ENCODE measurements around the gene SLC30A5.
"Not testable (repeated sequence)": the region's sequence is repeated elsewhere in the genome, so short reads cannot be mapped to it uniquely, and the experiment has no call there.

Gene SLC30A5

DNA sequence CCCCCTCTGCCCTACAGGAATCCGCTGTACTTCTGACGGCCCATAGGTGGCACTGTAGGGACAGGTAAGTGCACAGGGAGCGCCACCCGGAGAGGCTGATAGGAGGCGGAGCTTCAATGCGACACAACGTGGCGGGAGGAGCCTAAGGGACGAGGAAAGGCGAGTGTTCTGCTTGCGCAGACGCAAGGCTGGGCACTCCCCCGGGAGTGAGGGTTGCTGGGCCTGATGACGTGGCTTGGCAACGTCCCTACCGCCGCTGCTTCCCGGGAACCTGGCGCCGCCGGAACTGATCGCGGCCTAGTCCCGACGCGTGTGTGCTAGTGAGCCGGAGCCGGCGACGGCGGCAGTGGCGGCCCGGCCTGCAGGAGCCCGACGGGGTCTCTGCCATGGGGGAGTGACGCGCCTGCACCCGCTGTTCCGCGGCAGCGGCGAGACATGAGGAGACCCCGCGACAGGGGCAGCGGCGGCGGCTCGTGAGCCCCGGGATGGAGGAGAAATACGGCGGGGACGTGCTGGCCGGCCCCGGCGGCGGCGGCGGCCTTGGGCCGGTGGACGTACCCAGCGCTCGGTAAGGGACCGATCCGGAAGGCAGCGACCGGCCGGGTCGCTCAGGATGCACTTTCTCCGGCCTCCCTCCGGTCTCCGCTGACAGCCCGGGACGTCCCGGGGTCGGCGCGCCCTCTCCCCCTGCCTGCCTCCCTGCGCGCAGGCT, at the start of gene SLC30A5:
SLC30A5 (plus strand) TSS at position 244 of the 712 bp plus-strand sequence; CDS start at position 486, 242 bp downstream.
- Mint-ChIP-seq H3K4me1 (peaks cover 31% of the 10 kb centered on the region), H3K36me3 (peaks cover 17% of the 10 kb centered on the region)

DNA sequence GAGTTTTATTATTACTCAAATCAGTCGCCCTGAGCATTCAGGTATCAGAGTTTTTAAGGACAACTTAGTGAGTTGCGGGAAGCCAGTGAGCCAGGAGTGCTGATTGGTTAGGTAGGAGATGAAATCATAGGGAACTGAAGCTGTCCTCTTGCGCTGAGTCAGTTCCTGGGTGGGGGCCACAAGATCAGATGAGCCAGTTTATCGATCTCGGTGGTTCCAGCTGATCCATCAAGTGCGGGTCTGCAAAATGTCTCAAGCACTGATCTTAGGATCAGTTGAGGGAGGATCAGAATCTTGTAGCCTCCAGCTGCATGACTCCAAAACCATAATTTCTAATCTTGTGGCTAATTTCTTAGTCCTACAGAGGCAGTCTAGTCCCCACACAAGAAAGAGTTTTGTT, 48.6 kb upstream of the SLC30A5 start:
- H3K4me3 Mint-ChIP-seq, H3K4me1 Mint-ChIP-seq, H3K9me3 Mint-ChIP-seq: not testable (repeated sequence)

More for the DNA sequence above, at the start of gene SLC30A5:
- Mint-ChIP-seq H3K4me3 (peak within 1 kb of the TSS; percentile 88), H3K27me3 (no peaks in the 10 kb centered on the region), H3K9me3 (no peaks in the 10 kb centered on the region), H3K27ac (peak within 1 kb of the TSS; percentile 88)
- peak; percentile 100 for ATAC-seq

DNA sequence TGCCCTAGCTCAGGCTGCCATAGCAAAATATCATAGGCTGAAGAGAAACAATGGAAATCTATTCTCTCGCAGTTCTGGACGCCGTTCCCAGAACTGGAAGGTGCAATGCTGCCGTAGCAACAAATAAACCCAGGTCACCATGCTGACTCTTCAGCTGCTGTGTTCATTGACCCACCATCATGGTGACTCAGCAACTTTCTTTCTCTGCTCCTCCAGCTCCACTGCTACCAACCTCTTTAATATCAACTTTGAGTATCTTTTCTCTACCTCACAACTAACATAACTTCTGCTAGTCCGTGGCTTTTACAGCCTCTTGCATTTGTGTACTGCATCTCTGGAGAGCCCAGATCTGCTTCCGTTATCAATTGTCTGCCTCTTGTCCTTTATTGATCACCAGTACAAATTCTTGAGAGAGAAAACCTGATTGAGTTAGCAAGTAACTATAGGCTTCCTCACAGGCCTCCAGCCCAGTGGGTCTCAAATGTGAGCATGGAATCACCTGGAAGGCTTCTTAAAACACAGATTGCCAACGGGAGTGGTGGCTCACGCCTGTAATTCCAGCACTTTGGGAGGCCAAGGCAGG, 47.3 kb upstream of the SLC30A5 start:
- no peak overlapping the region for H3K4me3 Mint-ChIP-seq
- H3K27me3 Mint-ChIP-seq, result no peaks in the 10 kb centered on the region
- no peaks in the 10 kb centered on the region for H3K36me3 Mint-ChIP-seq
- ATAC-seq, result no peak
- H3K9me3 Mint-ChIP-seq, result no peaks in the 10 kb centered on the region
- peaks cover 7% of the 10 kb centered on the region for H3K4me1 Mint-ChIP-seq
- no peak overlapping the region for H3K27ac Mint-ChIP-seq

More for the DNA sequence above, 48.6 kb upstream of the SLC30A5 start:
- not testable (repeated sequence) for H3K27me3 Mint-ChIP-seq, H3K36me3 Mint-ChIP-seq, H3K27ac Mint-ChIP-seq, ATAC-seq

DNA sequence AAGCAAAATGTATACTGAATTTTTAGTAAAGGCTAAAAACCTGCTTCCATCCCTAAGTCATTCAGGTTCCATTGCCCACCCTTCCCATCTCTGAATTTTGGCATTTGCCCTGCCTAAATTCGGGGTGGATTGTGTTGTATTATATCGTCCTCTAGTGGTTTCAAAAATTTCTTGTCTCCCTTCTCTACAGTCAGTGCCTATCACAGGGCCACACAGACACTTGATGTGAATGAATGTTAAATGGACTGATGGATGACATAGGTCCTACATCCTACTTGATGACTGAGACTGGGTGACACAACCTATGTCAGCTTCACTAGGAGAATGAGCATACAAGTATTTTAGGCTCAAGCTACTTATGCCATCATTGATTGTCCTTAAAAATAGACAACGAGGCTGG, 45.6 kb upstream of the SLC30A5 start:
- Mint-ChIP-seq H3K36me3 (no peaks in the 10 kb centered on the region), H3K4me3 (no peak overlapping the region), H3K27me3 (no peaks in the 10 kb centered on the region), H3K27ac (no peak overlapping the region), H3K9me3 (no peaks in the 10 kb centered on the region), H3K4me1 (peaks cover 5% of the 10 kb centered on the region)
- ATAC-seq, result no peak

DNA sequence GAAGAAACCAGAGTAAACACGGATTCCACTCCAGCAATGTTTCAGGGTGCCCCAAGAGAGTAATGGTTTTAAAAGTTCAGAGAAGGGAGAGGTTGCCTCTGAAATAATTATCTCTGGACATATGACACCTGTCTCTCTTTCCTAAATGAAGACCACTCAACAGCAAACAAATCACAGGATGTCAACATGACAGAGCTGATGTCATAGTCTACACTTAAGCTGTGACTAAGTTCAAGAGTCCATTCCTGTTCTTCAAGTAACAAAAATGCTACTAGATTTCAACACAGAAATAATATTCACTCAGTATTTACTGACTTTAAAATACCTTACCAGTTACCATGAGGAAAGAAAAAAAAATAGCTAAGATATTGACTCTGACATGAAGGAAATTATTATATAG, 44.7 kb upstream of the SLC30A5 start:
- no peak overlapping the region for H3K4me3 Mint-ChIP-seq
- no peaks in the 10 kb centered on the region for H3K27me3 Mint-ChIP-seq
- H3K9me3 Mint-ChIP-seq, result no peaks in the 10 kb centered on the region
- no peaks in the 10 kb centered on the region for H3K4me1 Mint-ChIP-seq
- ATAC-seq, result no peak
- no peak overlapping the region for H3K27ac Mint-ChIP-seq
- H3K36me3 Mint-ChIP-seq, result no peaks in the 10 kb centered on the region

DNA sequence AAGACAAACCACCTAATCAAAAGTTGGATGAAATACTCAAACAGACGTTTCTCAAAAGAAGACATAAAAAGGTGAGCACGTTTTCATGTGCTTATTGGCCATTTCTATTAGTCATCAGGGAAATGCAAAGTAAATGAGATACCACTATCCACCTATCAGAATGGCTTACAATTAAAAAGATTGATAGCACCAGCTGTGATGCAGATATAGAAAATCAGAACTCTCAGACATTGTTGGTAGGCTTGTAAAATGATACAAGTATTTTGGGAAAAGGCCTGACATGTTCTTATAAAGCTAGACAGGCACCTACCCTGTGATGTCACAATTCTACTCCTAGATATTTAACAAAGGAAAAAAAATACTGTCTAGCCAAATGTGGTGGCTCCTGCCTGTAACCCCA, 44.0 kb upstream of the SLC30A5 start:
- Mint-ChIP-seq H3K9me3 (no peaks in the 10 kb centered on the region), H3K27ac (no peak overlapping the region), H3K4me1 (no peaks in the 10 kb centered on the region), H3K36me3 (no peaks in the 10 kb centered on the region), H3K4me3 (no peak overlapping the region), H3K27me3 (no peaks in the 10 kb centered on the region)
- no peak for ATAC-seq

DNA sequence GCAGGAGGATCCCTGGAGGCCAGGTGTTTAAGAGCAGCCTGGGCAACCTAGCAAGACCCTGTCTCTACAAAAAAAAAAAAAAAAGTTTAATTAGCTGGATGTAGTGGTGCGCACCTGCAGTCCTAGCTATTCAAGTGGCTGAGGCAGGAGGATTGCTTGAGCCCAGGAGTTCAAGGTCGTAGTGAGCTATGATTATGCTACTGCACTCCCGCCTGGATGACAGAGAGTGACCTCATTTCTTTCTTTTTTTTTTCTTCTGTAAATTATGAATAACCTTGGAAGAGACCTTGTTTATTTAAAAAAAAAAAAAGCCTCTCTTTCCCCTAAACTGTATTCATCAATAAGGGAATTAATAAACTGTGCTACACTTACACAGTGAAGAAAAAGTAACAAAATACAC, 43.6 kb upstream of the SLC30A5 start:
- H3K36me3 Mint-ChIP-seq, result no peaks in the 10 kb centered on the region
- H3K4me3 Mint-ChIP-seq, result no peak overlapping the region
- H3K4me1 Mint-ChIP-seq, result no peaks in the 10 kb centered on the region
- H3K9me3 Mint-ChIP-seq, result no peaks in the 10 kb centered on the region
- H3K27me3 Mint-ChIP-seq, result no peaks in the 10 kb centered on the region
- no peak for ATAC-seq
- H3K27ac Mint-ChIP-seq, result no peak overlapping the region

DNA sequence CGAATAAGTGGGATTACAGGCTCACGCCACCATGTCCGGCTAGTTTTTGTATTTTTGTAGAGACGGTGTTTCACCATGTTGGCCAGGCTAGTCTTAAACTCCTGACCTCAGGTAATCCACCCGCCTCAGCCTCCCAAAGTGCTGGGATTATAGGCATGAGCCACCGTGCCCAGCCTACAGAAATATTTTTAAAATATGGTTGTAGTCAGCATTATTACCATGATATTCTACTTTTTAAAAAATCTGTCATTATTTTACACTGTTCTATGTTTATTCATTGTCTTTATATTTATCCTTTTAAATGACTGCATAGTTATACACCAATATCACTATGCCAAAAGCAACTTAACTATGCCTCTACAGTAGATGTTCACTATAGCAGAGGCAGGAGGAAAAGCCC, 41.6 kb upstream of the SLC30A5 start:
- no peaks in the 10 kb centered on the region for H3K36me3 Mint-ChIP-seq
- H3K27ac Mint-ChIP-seq, result no peak overlapping the region
- no peaks in the 10 kb centered on the region for H3K4me1 Mint-ChIP-seq
- H3K9me3 Mint-ChIP-seq, result no peaks in the 10 kb centered on the region
- H3K4me3 Mint-ChIP-seq, result no peak overlapping the region
- H3K27me3 Mint-ChIP-seq, result no peaks in the 10 kb centered on the region
- ATAC-seq, result no peak

DNA sequence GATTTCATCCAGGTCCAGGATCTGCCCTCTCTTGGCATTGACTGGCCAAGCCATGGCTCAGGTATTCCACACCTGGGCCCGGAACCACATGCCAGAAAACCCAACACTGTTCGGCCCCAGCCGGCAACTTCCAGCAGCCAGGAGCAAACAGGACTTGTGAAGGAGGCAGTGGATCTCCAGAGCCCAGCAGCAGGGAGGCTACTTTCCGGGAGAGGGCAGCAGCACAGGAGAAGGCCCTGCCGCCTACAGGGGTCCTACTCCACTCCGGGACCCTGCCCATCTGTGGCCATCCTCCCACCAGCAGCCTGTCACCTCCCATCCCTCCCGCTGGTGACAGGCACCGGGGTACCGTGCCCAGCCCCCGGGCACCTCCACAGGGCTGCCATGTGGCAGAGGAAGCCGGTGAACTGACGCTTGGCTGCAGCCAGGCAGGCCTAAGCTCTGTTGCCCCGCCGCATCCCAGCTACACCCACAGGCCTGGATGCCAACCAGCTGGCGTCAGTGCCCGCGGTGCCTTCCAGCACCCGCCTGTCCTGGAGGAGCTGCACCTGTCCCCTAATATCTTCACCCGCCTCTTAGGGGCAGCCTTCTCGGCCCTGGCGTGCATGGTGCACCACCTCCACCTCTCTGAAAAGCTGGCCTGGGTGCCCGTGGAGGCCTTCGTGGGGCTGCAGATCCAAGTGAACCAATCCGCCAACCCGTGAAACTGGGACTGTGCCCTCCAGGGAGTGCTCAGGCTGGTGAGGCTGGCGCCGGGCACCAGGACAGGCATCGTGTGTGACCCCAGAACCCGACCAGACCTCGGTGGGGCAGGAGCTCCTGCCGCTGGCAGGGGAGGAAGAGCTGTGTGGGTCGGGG, 18.9 kb upstream of the SLC30A5 start:
- ATAC-seq, result peak; percentile 41
- Mint-ChIP-seq H3K27ac (no peak overlapping the region), H3K36me3 (no peaks in the 10 kb centered on the region), H3K9me3 (no peaks in the 10 kb centered on the region), H3K4me1 (no peaks in the 10 kb centered on the region), H3K4me3 (no peak overlapping the region), H3K27me3 (peaks cover 5% of the 10 kb centered on the region)

DNA sequence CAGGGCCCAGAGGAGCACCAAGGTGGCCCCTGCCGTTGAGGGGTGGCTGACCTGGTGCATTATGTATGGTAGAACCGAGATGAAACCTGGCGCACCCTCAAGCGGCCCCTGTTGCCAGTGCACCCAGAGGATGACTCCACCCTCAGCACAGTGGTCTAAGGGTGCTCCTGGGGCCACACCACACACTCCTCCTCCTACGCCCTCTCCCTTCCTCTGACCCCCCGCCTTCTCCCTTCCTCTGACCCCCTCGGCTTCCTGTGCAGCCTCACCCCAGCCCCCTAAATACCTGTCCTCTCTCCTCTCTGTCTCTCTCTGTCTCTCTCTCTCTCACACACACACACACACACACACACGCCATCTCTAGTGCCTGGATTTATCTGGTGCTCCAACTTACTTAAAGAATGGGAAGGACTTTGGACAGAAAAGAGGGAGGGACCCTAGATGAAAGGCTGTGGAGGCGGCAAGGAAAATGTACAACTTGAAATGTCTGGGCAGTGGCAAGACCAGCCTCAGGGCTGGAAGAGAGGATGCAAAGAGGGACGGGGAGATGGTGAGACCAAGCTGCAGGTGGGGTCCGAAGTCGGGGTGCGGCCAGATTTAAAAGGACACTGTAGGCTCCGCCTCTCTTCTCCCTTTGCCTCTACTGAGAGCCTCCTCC, 18.2 kb upstream of the SLC30A5 start:
- ATAC-seq, result peak; percentile 47
- Mint-ChIP-seq H3K27me3 (no peaks in the 10 kb centered on the region), H3K9me3 (no peaks in the 10 kb centered on the region)

DNA sequence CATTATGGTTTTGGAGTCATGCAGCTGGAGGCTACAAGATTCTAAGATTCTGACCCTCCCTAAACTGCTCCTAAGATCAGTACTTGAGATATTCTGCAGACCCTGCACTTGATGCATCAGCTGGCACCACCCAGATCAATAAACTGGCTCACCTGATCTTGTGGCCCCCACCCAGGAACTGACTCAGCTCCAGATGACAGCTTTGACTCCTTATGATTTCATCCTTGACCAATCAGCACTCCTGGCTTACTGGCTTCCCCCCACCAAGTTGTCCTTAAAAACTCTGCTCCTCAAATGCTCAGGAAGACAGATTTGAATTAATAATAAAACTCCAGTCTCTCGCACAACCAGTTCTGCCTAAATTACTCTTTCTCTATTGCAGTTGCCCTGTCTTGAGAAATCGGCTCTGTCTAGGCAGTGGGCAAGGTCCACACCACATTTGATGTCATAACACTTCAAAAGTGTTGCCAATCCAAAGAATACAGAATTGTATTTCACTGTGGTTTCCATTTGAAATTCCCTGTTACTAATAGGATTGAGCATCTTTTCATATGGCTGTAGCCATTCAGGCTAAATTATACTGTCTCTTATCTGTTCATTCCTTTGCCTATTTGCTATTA, 14.8 kb upstream of the SLC30A5 start:
- Mint-ChIP-seq H3K27ac (no peak overlapping the region), H3K27me3 (no peaks in the 10 kb centered on the region), H3K4me1 (peaks cover 9% of the 10 kb centered on the region), H3K4me3 (no peak overlapping the region), H3K36me3 (no peaks in the 10 kb centered on the region), H3K9me3 (no peaks in the 10 kb centered on the region)
- ATAC-seq, result no peak

More for the DNA sequence above, 18.2 kb upstream of the SLC30A5 start:
- Mint-ChIP-seq H3K4me1 (no peaks in the 10 kb centered on the region), H3K4me3 (no peak overlapping the region), H3K27ac (no peak overlapping the region), H3K36me3 (no peaks in the 10 kb centered on the region)

DNA sequence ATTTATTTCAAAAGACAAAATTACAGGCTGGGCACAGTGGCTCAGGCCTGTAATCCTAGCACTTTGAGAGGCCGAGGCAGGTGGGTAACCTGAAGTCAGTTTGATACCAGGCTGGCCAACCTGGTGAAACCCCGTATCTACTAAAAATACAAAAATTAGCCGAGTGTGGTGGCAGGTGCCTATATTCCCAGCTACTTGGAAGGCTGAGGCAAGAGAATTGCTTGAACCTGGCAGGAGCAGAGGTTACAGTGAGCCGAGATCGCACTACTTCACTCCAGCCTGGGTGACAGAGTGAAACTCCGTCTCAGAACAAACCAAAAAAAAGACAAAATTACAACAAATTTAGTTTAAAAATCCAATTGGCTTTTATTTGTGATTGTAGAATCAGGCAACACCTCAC, 14.3 kb upstream of the SLC30A5 start:
- no peak for ATAC-seq
- no peak overlapping the region for H3K27ac Mint-ChIP-seq
- no peak overlapping the region for H3K4me3 Mint-ChIP-seq
- H3K9me3 Mint-ChIP-seq, result no peaks in the 10 kb centered on the region
- no peaks in the 10 kb centered on the region for H3K27me3 Mint-ChIP-seq
- peaks cover 11% of the 10 kb centered on the region for H3K4me1 Mint-ChIP-seq
- no peaks in the 10 kb centered on the region for H3K36me3 Mint-ChIP-seq

DNA sequence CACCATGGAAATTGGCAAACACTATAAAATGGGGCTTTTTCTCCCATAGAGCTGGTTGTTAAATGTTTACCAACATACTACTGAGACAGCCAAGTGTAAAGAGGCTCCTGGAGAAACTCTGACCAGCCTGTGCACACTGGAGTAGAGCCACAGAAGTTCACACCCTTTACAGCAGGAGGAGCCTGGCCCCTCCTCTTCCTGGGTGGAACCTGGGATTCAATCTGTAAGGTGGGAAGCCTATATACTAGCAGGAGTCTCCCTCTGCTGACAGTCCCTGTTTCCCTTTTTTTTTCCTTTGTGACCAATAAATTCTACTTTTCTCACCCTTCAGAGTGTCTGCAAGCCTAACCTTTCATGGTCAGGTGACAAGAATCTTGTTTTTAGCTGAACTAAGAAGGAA, 10.4 kb upstream of the SLC30A5 start:
- no peaks in the 10 kb centered on the region for H3K36me3 Mint-ChIP-seq
- H3K27me3 Mint-ChIP-seq, result no peaks in the 10 kb centered on the region
- no peak overlapping the region for H3K27ac Mint-ChIP-seq
- peaks cover 11% of the 10 kb centered on the region for H3K4me1 Mint-ChIP-seq
- no peaks in the 10 kb centered on the region for H3K9me3 Mint-ChIP-seq
- ATAC-seq, result no peak
- H3K4me3 Mint-ChIP-seq, result no peak overlapping the region

DNA sequence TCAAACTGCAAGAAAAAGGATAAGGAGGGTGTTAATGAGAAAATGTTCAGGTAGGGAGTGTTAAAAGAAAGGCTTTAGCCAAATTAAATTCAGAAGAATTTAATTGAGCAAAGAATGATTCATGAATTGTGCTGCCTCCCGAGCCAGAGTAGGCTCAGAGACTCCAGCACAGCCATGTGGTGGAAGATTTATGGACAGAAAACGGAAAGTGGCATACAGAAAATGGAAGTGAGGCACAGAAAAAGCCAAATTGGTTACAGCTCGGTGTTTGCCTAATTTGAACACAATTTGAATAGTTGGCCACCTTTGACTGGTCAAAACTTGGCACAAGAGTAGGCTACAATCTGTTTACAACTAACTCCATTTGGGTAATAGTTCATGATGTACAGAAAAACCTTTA, 9.6 kb upstream of the SLC30A5 start:
- Mint-ChIP-seq H3K27ac (no peak overlapping the region), H3K36me3 (no peaks in the 10 kb centered on the region), H3K9me3 (no peaks in the 10 kb centered on the region)

DNA sequence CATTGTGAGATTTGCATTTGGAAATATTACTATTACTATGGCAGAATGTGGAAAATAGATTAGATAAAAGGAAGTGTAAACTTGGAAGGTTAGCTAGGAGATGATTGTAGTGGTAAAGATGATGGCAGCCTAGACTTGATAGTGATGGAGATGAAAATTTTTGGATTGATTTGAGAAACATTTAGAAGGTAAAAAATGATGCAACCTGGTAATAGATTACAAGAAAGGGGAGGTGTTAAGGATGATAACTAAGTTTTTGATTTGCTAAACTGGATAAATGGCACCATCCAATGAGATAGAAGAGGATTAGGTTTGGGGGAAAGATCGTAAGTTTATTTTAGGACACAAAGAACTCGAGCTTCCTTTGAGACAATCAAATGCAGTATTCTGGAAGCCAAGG, 8.9 kb upstream of the SLC30A5 start:
- Mint-ChIP-seq H3K27ac (no peak overlapping the region), H3K36me3 (no peaks in the 10 kb centered on the region), H3K9me3 (no peaks in the 10 kb centered on the region), H3K4me1 (peaks cover 11% of the 10 kb centered on the region), H3K27me3 (no peaks in the 10 kb centered on the region), H3K4me3 (no peak overlapping the region)
- no peak for ATAC-seq

More for the DNA sequence above, 9.6 kb upstream of the SLC30A5 start:
- no peaks in the 10 kb centered on the region for H3K27me3 Mint-ChIP-seq
- H3K4me3 Mint-ChIP-seq, result no peak overlapping the region
- no peak for ATAC-seq
- peaks cover 11% of the 10 kb centered on the region for H3K4me1 Mint-ChIP-seq

Measured in stimulated activated memory B cell treated with anti-CD40 and anti-IgM and Interleukin-4, amounts not matched to agents 10 μg/mL and 1 μg/mL and 100 μg/mL, for 72 hours (primary cell).